Activated naive CD8-positive, alpha-beta T cell (primary cell): Measurements from ENCODE around the gene VAT1.
"Not testable (repeated sequence)": the region's sequence is repeated elsewhere in the genome, so short reads cannot be mapped to it uniquely, and the experiment has no call there.

Source experiments
- H3K27ac Mint-ChIP-seq: one replicate; pipeline ENCODE4 v1.8.0; 2021; ENCODE audit warnings: mixed read lengths
- H3K27me3 Mint-ChIP-seq: one replicate; pipeline ENCODE4 v1.8.0; 2021; ENCODE audit warnings: mixed read lengths
- H3K36me3 Mint-ChIP-seq: one replicate; pipeline ENCODE4 v1.8.0; 2021; ENCODE audit warnings: mixed read lengths
- H3K4me1 Mint-ChIP-seq: one replicate; pipeline ENCODE4 v1.8.0; 2021; ENCODE audit warnings: low read depth, mixed read lengths
- H3K4me3 Mint-ChIP-seq: one replicate; pipeline ENCODE4 v1.8.0; 2021; ENCODE audit warnings: mild to moderate bottlenecking, mixed read lengths
- H3K9me3 Mint-ChIP-seq: one replicate; pipeline ENCODE4 v1.8.0; 2021; ENCODE audit warnings: low read depth, mixed read lengths

Gene VAT1

GRCh38 chr17:42975265-42975664 lies 46.9 kb downstream of the VAT1 start:
- no peak overlapping the region for H3K27ac Mint-ChIP-seq

GRCh38 chr17:42973323-42973722 lies 48.9 kb downstream of the VAT1 start:
- H3K4me1 Mint-ChIP-seq, H3K4me3 Mint-ChIP-seq, H3K27me3 Mint-ChIP-seq, H3K27ac Mint-ChIP-seq, H3K9me3 Mint-ChIP-seq, H3K36me3 Mint-ChIP-seq: not testable (repeated sequence)

More at GRCh38 chr17:42975265-42975664, 46.9 kb downstream of the VAT1 start:
- Mint-ChIP-seq H3K4me1 (peaks cover 8% of the 10 kb centered on the region), H3K9me3 (no peaks in the 10 kb centered on the region), H3K27me3 (no peaks in the 10 kb centered on the region), H3K4me3 (no peak overlapping the region), H3K36me3 (no peaks in the 10 kb centered on the region)

GRCh38 chr17:42971589-42971988 lies 50.6 kb downstream of the VAT1 start:
- Mint-ChIP-seq H3K4me3 (no peak overlapping the region), H3K4me1 (no peaks in the 10 kb centered on the region), H3K9me3 (no peaks in the 10 kb centered on the region), H3K36me3 (no peaks in the 10 kb centered on the region), H3K27ac (no peak overlapping the region), H3K27me3 (no peaks in the 10 kb centered on the region)

GRCh38 chr17:42969001-42969581 lies 53.1 kb downstream of the VAT1 start:
- H3K4me3 Mint-ChIP-seq: no peak overlapping the region
- no peak overlapping the region for H3K27ac Mint-ChIP-seq
- H3K27me3 Mint-ChIP-seq: no peaks in the 10 kb centered on the region
- H3K9me3 Mint-ChIP-seq: no peaks in the 10 kb centered on the region
- H3K4me1 Mint-ChIP-seq: peaks cover 7% of the 10 kb centered on the region
- peaks cover 4% of the 10 kb centered on the region for H3K36me3 Mint-ChIP-seq

GRCh38 chr17:42967925-42968324 lies 54.3 kb downstream of the VAT1 start:
- H3K9me3 Mint-ChIP-seq: no peaks in the 10 kb centered on the region
- no peaks in the 10 kb centered on the region for H3K27me3 Mint-ChIP-seq
- peaks cover 15% of the 10 kb centered on the region for H3K4me1 Mint-ChIP-seq
- no peak overlapping the region for H3K27ac Mint-ChIP-seq
- H3K36me3 Mint-ChIP-seq: peaks cover 8% of the 10 kb centered on the region
- no peak overlapping the region for H3K4me3 Mint-ChIP-seq
